HG03135 (cell line): Measurements from ENCODE around the gene RP2.

Experiments
- ATAC-seq: cut with Tn5 transposase; IDR thresholded peaks from one replicate; pipeline ENCODE4 v1.9.1; 2021; ENCODE audit warnings: mild to moderate bottlenecking, moderate library complexity; ENCODE audit not compliant: unreplicated experiment

The RP2 gene

GRCh38 chrX:46841346-46841745 lies 4.5 kb downstream of the RP2 start:
- ATAC-seq: no peak

- ATAC-seq: no peak
Observed at GRCh38 chrX:46844913-46845312, 8.1 kb downstream of the RP2 start.

GRCh38 chrX:46849933-46850332 lies 13.1 kb downstream of the RP2 start:
- ATAC-seq: no peak

- ATAC-seq: no peak
Observed at GRCh38 chrX:46850771-46851170, 13.9 kb downstream of the RP2 start.

GRCh38 chrX:46856483-46856882 lies 19.6 kb downstream of the RP2 start:
- no peak for ATAC-seq

- ATAC-seq: no peak
Observed at GRCh38 chrX:46860557-46860956, 23.7 kb downstream of the RP2 start.

- no peak for ATAC-seq
Observed at GRCh38 chrX:46863072-46863471, 26.2 kb downstream of the RP2 start.

- no peak for ATAC-seq
Observed at GRCh38 chrX:46864606-46865005, 27.8 kb downstream of the RP2 start.

- ATAC-seq: no peak
Observed at GRCh38 chrX:46865281-46865680, 28.4 kb downstream of the RP2 start.

- no peak for ATAC-seq
Observed at GRCh38 chrX:46866726-46867125, 29.9 kb downstream of the RP2 start.

GRCh38 chrX:46873746-46874145 lies 36.9 kb downstream of the RP2 start:
- no peak for ATAC-seq

GRCh38 chrX:46876901-46877300 lies 40.1 kb downstream of the RP2 start:
- ATAC-seq: no peak

- no peak for ATAC-seq
Observed at GRCh38 chrX:46882266-46882665, 45.4 kb downstream of the RP2 start.

- ATAC-seq: no peak
Observed at GRCh38 chrX:46884799-46885198, 48.0 kb downstream of the RP2 start.

- ATAC-seq: no peak
Observed at GRCh38 chrX:46898207-46898606, 61.4 kb downstream of the RP2 start.

GRCh38 chrX:46903458-46904242 lies 66.8 kb downstream of the RP2 start:
- ATAC-seq: peak; percentile 77

GRCh38 chrX:46904626-46905025 lies 67.8 kb downstream of the RP2 start:
- ATAC-seq: no peak

GRCh38 chrX:46910415-46910814 lies 73.6 kb downstream of the RP2 start:
- ATAC-seq: no peak

- no peak for ATAC-seq
Observed at GRCh38 chrX:46912098-46912602, 75.3 kb downstream of the RP2 start, which contains the start of gene JADE3. Gene JADE3, plus strand, starts transcription at chrX:46912421. Its CDS starts 72,474 bp downstream, at chrX:46984895.

GRCh38 chrX:46912603-46913491 lies 76.0 kb downstream of the RP2 start:
- no peak for ATAC-seq

GRCh38 chrX:46913667-46914066 lies 76.8 kb downstream of the RP2 start:
- no peak for ATAC-seq

- no peak for ATAC-seq
Observed at GRCh38 chrX:46916273-46916672, 79.4 kb downstream of the RP2 start.
